A549 (cell line): Measurements from ENCODE around the gene CALML5. TPM values are rescaled to one million over a fixed set of nuclear protein-coding genes. Genes with fewer than 3 reads are reported as not detected.

Source experiments
- ATAC-seq, 2 experiments: fragments of 200-7000 bp in 1 of 2; fragments of >200 bp in 1 of 2; cut with Nextera tagmentation in 1 of 2; cut with Tn5 transposase in 1 of 2; 3 replicates each; pipeline versions ENCODE4 v1.8.0 to v1.9.1; 2018 to 2020; ENCODE audit warnings: mild to moderate bottlenecking in 1 of 2, moderate library complexity in 1 of 2
- CTCF ChIA-PET: fragments of 300-600 bp; sonication (Branson Sonifier 250); formaldehyde crosslinking; extraction: SDS; loops from one replicate; lab custom pipeline; 2021; ENCODE audit warnings: antibody characterized with exemption, inconsistent platforms; lab: Yijun Ruan, JAX
- POLR2A ChIA-PET: fragments of 350-600 bp; formaldehyde crosslinking; extraction: SDS; loops from one replicate; lab custom pipeline; 2021; ENCODE audit warnings: antibody characterized with exemption, inconsistent platforms; lab: Yijun Ruan, JAX
- DNase-seq, 2 experiments: peaks; one replicate each; pipeline versions ENCODE4 v3.0.0 to v3.0.0-alpha.2; 2011 to 2016; ENCODE audit warnings: low read depth in 1 of 2, low spot score in 1 of 2
- FAIRE-seq: peaks from 2 replicates; lab custom pipeline; 2011; peaks lifted over from hg19 to GRCh38; lab: Jason Lieb, UNC
- H3K27ac ChIP-seq, 2 experiments: fragments of >200 bp; sonication (Bioruptor Twin); formaldehyde crosslinking; 3 replicates each; pipeline ENCODE4 v1.5.1; 2016 to 2017
- H3K4me1 ChIP-seq: fragments of >200 bp; sonication (Bioruptor Twin); formaldehyde crosslinking; 3 replicates; pipeline ENCODE4 v1.6.1; 2016
- H3K4me2 ChIP-seq: fragments of >200 bp; sonication (Bioruptor Twin); formaldehyde crosslinking; 3 replicates; pipeline ENCODE4 v1.6.1; 2016
- H3K4me3 ChIP-seq: fragments of >200 bp; sonication (Bioruptor Twin); formaldehyde crosslinking; 3 replicates; pipeline ENCODE4 v1.5.1; 2016
- H3K9me3 ChIP-seq: fragments of >200 bp; sonication (Bioruptor Twin); formaldehyde crosslinking; 3 replicates; pipeline ENCODE4 v1.6.1; 2016
- CBX2 ChIP-seq: fragments of 200-600 bp; sonication (generic); IDR thresholded peaks from 2 replicates; pipeline ENCODE4 v1.6.1; 2016; ENCODE audit warnings: low read depth, mild to moderate bottlenecking, borderline replicate concordance
- CBX8 ChIP-seq: fragments of 200-600 bp; sonication (generic); IDR thresholded peaks from 2 replicates; pipeline ENCODE4 v1.6.1; 2016
- CEBPB ChIP-seq, 2 experiments: fragments of >200 bp in 1 of 2; sonication (Bioruptor Twin) in 1 of 2; formaldehyde crosslinking in 1 of 2; IDR thresholded peaks; 2 replicates each; pipeline ENCODE4 v1.6.1; 2012 to 2016
- EHF ChIP-seq: fragments of 250-450 bp; sonication (Bioruptor Pico); IDR thresholded peaks from 2 replicates; pipeline ENCODE4 v1.5.0; 2020; ENCODE audit warnings: mild to moderate bottlenecking
- EHMT2 ChIP-seq: fragments of 200-600 bp; sonication (generic); IDR thresholded peaks from 2 replicates; pipeline ENCODE4 v1.6.1; 2016; ENCODE audit warnings: antibody characterized with exemption, low read depth, mild to moderate bottlenecking, moderate library complexity
- FOSL2 ChIP-seq, 2 experiments: fragments of 450-650 bp in 1 of 2; fragments of >200 bp in 1 of 2; sonication (Bioruptor Twin) in 1 of 2; formaldehyde crosslinking; IDR thresholded peaks; 2 replicates each; pipeline versions ENCODE4 v1.5.0 to v1.6.1; 2016 to 2020; ENCODE audit warnings: mild to moderate bottlenecking in 1 of 2, moderate library complexity in 1 of 2
- HOXB13 ChIP-seq: fragments of 250-450 bp; sonication (Bioruptor Pico); IDR thresholded peaks from 2 replicates; pipeline ENCODE4 v1.5.0; 2020; ENCODE audit warnings: low read depth, mild to moderate bottlenecking, moderate library complexity
- MAFK ChIP-seq: fragments of 450-650 bp; IDR thresholded peaks from 2 replicates; pipeline ENCODE4 v1.6.1; 2014; ENCODE audit not compliant: partially characterized antibody
- MAZ ChIP-seq: fragments of 150-350 bp; IDR thresholded peaks from 2 replicates; pipeline ENCODE4 v1.6.1; 2014; ENCODE audit warnings: antibody characterized with exemption, low read depth, low read length, borderline replicate concordance
- RAD21 ChIP-seq, 2 experiments: fragments of >200 bp in 1 of 2; sonication (Bioruptor Twin) in 1 of 2; formaldehyde crosslinking in 1 of 2; IDR thresholded peaks in 1 of 2; conservative IDR thresholded peaks in 1 of 2; 2 replicates in 1 of 2; 3 replicates in 1 of 2; pipeline ENCODE4 v1.6.1; 2012 to 2018; ENCODE audit warnings: inconsistent platforms in 1 of 2
- RARB ChIP-seq: fragments of 250-450 bp; sonication (Bioruptor Pico); IDR thresholded peaks from 2 replicates; pipeline ENCODE4 v1.8.0; 2021; ENCODE audit warnings: mild to moderate bottlenecking, moderate library complexity
- RNF2 ChIP-seq: fragments of 200-600 bp; sonication (generic); IDR thresholded peaks from 2 replicates; pipeline ENCODE4 v1.6.1; 2016; ENCODE audit warnings: low read depth, mild to moderate bottlenecking, antibody characterized with exemption, moderate library complexity, borderline replicate concordance
- SMC3 ChIP-seq: fragments of >200 bp; sonication (Bioruptor Twin); formaldehyde crosslinking; IDR thresholded peaks from 3 replicates; pipeline ENCODE4 v1.6.1; 2018; ENCODE audit warnings: inconsistent platforms
- SREBF2 ChIP-seq: fragments of 450-650 bp; IDR thresholded peaks from 2 replicates; pipeline ENCODE4 v1.6.1; 2014; ENCODE audit warnings: mild to moderate bottlenecking, moderate library complexity
- TP53 ChIP-seq: fragments of 250-450 bp; sonication (Bioruptor Pico); IDR thresholded peaks from 2 replicates; pipeline ENCODE4 v1.5.0; 2021; ENCODE audit warnings: mild to moderate bottlenecking, moderate library complexity
- ZSCAN20 ChIP-seq: fragments of 250-450 bp; sonication (Bioruptor Pico); IDR thresholded peaks from 2 replicates; pipeline ENCODE4 v1.8.0; 2022; ENCODE audit warnings: mild to moderate bottlenecking, moderate library complexity
- WGBS: methylation state at CpG from one replicate; pipeline ENCODE4 v1.1.6; 2017; ENCODE audit errors: missing lambda C conversion rate; 5-methylcytosine and 5-hydroxymethylcytosine counted together
- polyA minus RNA-seq: library from RNA; depleted of rRNA, polyadenylated mRNA; stranded (reverse); fragments of >200 nt; gene quantifications from 2 replicates; pipeline ENCODE4 v1.2.3, GENCODE V29; 2011; rRNA and poly(A)+ RNA removed
- polyA plus RNA-seq, 4 experiments: library from polyadenylated mRNA; depleted of rRNA in 3 of 4; stranded (reverse); fragments of >200 nt; fragmentation: RNase III in 1 of 4; extraction: RNeasy Plus Mini Kit Qiagen cat#74134 plus additional on column Dnase treatment in 1 of 4; gene quantifications; 2 replicates in 3 of 4; 3 replicates in 1 of 4; pipeline ENCODE4 v1.2.3, GENCODE V29; 2011 to 2017
- TF ChIP-seq, protein P1 (sequence below): IDR thresholded peaks from 2 replicates; pipeline ENCODE4 v1.6.1; 2012
- TF ChIP-seq, protein P2 (sequence below): fragments of 250-450 bp; sonication (Bioruptor Pico); IDR thresholded peaks from 2 replicates; pipeline ENCODE4 v1.5.0; 2021; ENCODE audit warnings: mild to moderate bottlenecking, moderate library complexity, borderline replicate concordance

The CALML5 gene, protein sequence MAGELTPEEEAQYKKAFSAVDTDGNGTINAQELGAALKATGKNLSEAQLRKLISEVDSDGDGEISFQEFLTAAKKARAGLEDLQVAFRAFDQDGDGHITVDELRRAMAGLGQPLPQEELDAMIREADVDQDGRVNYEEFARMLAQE
- polyA plus RNA-seq (2011; rRNA removed) (not detected in 2 replicates), polyA plus RNA-seq (2017; fragmentation: RNase III; extraction: RNeasy Plus Mini Kit Qiagen cat#74134 plus additional on column Dnase treatment) (not detected in 3 replicates), polyA minus RNA-seq (not detected in 2 replicates)
- polyA plus RNA-seq (2012; cell fraction: cytosol; rRNA removed), result not detected in 2 replicates
- polyA plus RNA-seq (2012; cell fraction: nucleus; rRNA removed), result not detected in 2 replicates

DNA sequence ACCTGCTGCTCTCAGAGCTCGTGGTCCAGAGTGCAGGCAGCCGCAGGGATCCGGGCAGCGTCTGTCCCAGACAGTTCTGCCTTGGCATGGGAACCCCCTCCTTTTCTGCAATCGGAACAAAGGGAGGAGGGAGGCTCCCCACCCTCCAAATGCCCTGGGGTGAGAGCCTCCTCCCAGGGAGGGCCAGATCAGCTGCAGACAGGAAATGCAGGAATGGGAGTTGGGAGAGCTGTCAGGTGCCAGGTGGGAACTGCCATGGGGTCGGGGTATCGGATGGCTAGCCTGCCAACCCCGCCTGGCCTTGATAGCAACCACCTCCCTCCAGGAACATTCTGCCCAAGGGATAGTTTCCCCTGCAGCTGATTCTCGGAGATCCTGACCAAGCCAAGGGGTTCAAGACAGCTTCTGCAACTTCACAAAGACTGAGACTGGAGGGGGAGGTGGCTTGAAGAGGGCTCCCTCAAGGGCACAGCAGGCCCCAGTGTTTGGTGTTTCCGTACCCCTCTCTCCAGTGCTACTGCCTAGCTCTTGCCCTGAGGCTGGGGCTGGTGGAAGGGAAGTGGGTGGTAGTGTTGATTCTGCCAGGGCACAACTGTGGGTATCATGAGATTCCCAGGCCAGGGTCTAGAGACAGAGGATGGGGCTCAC lies at the start of gene CALML5:
TSS of gene CALML5 (minus strand) at position 78 of the 648 bp plus-strand sequence. CDS start 132 bp downstream, outside the sequence.
- Histone ChIP-seq H3K4me3 (no peak within 1 kb of the TSS), H3K27ac (no peak within 1 kb of the TSS), H3K4me2 (no peak within 1 kb of the TSS), H3K9me3 (no peaks in the 10 kb centered on the region), H3K4me1 (no peaks in the 10 kb centered on the region)
- ATAC-seq (no peak), DNase-seq (no peak), FAIRE-seq (no peak)
- TF ChIP-seq MAZ (no peak), EHF (no peak), SREBF2 (no peak), CBX2 (no peak), CBX8 (no peak), RARB (CRISPR knock-in tag) (no peak)
- ChIA-PET CTCF (interaction anchor here (0.9 to 4.8 kb wide), 6 partner anchors 11 to 123 kb away, joined by 3 to 23 read pairs (median 4); no protein-coding TSS in a partner anchor), POLR2A (interaction anchor here (1.4 kb wide), 1 partner anchor 53 kb away, joined by 3 read pairs; no protein-coding TSS in a partner anchor)
- WGBS, result 85% methylated on average over 10 of the region's 10 CpGs

DNA sequence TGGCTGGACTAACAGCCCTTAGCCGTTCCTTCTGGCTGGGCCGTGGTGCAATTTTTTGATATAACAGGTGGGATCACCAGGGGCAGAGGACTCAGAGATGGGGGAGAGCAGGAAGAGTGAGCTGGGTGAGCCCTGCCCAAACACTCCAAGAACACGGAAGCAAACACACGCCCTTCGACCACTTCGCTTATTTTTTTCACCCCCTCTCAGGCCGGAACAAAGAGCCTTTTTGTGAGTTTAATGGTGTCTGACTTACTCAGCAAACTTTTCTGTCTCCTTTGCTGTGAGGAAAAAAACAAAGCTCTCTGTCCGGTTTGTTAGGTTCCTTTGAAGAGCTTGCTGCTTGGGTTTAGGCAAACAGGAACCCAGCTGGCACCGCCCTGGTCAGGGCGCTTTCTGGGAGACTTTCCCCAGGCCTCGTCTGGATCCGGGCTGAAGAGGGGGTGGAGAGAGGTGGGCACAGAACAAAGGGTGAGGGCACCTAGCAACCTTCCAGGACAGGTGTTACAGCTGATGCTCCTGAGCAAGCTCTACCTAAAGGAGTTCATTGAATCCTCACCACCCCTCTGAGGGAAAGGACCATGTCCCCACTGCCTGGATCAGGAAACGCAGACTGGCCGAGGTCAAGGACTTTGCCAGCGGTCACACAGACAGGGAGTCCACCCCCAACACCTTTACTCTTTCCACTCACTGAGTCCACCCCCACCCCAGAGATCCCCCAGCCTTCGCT lies 48.7 kb upstream of the CALML5 start:
- H3K4me1 ChIP-seq, result peaks cover 68% of the 10 kb centered on the region
- no peak for TF ChIP-seq CBX8
- TF ChIP-seq, protein P1, sequence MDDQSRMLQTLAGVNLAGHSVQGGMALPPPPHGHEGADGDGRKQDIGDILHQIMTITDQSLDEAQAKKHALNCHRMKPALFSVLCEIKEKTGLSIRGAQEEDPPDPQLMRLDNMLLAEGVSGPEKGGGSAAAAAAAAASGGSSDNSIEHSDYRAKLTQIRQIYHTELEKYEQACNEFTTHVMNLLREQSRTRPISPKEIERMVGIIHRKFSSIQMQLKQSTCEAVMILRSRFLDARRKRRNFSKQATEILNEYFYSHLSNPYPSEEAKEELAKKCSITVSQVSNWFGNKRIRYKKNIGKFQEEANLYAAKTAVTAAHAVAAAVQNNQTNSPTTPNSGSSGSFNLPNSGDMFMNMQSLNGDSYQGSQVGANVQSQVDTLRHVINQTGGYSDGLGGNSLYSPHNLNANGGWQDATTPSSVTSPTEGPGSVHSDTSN, result 0 out of 2 replicates have a peak, but pooled peaks have one; percentile 31
- no peak for TF ChIP-seq ZSCAN20 (CRISPR knock-in tag)
- TF ChIP-seq CEBPB (IDR thresholded peaks at IDR 0.05), result no peak
- TF ChIP-seq MAFK, result peak; percentile 45
- no peak for TF ChIP-seq SMC3
- no peak for TF ChIP-seq HOXB13 (CRISPR knock-in tag)
- TF ChIP-seq FOSL2 (IDR thresholded peaks at IDR 0.05), result no peak
- TF ChIP-seq FOSL2 (CRISPR knock-in tag; IDR thresholded peaks at IDR 0.05), result peak; percentile 7; the same call in 1 of the 2 replicates
- 0 out of 2 replicates have a peak, but pooled peaks have one; percentile 11 for TF ChIP-seq EHF
- TF ChIP-seq CBX2, result no peak
- TF ChIP-seq, protein P2, sequence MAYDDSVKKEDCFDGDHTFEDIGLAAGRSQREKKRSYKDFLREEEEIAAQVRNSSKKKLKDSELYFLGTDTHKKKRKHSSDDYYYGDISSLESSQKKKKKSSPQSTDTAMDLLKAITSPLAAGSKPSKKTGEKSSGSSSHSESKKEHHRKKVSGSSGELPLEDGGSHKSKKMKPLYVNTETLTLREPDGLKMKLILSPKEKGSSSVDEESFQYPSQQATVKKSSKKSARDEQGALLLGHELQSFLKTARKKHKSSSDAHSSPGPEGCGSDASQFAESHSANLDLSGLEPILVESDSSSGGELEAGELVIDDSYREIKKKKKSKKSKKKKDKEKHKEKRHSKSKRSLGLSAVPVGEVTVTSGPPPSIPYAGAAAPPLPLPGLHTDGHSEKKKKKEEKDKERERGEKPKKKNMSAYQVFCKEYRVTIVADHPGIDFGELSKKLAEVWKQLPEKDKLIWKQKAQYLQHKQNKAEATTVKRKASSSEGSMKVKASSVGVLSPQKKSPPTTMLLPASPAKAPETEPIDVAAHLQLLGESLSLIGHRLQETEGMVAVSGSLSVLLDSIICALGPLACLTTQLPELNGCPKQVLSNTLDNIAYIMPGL (CRISPR knock-in tag), result no peak
- no peak for TF ChIP-seq SREBF2
- peak overlapping the region; percentile 87 for H3K4me2 ChIP-seq
- peaks cover 11% of the 10 kb centered on the region; the same call in 2 of the 3 replicates for H3K9me3 ChIP-seq
- H3K27ac ChIP-seq, result peak overlapping the region; percentile 92 to 96
- DNase-seq (peak; percentile 49 to 75), ATAC-seq (peak; percentile 7 to 43; a peak in 4 of 6 replicates), FAIRE-seq (peak; percentile 90)
- ChIA-PET POLR2A (interaction anchor here (1.0 to 4.3 kb wide), 5 partner anchors 29 to 102 kb away, joined by 3 to 43 read pairs (median 4); no protein-coding TSS in a partner anchor), CTCF (interaction anchor here (0.6 to 6.4 kb wide), 12 partner anchors 11 to 732 kb away, joined by 3 to 77 read pairs (median 4); no protein-coding TSS in a partner anchor)
- WGBS, result 3% methylated on average over 15 of the region's 16 CpGs
- H3K4me3 ChIP-seq, result peak overlapping the region; percentile 20; the same call in 2 of the 3 replicates

DNA sequence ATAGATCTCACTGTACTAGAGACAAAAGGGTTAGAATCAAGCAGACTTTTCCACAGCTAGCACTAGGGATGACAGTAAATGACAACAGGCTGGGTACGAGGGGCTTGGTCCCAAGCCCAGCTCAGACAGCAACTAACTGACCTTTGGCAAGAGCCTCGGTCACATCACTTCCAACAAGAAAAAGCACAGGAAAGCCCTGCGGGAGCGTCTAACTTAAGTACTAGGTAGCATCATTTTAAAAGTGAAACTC lies 48.2 kb upstream of the CALML5 start:
- H3K4me3 ChIP-seq, result peak overlapping the region; percentile 20; the same call in 2 of the 3 replicates
- ATAC-seq, result no peak
- POLR2A ChIA-PET, result interaction anchor here (1.4 to 4.3 kb wide), 3 partner anchors 62 to 101 kb away, joined by 3 to 43 read pairs (median 13); no protein-coding TSS in a partner anchor

More for the DNA sequence above, 48.2 kb upstream of the CALML5 start:
- H3K4me2 ChIP-seq, result peak overlapping the region; percentile 87
- peak overlapping the region; percentile 92 to 96 for H3K27ac ChIP-seq
- TF ChIP-seq RARB (CRISPR knock-in tag), result no peak
- no peak for TF ChIP-seq ZSCAN20 (CRISPR knock-in tag)
- TF ChIP-seq, protein P1, result no peak
- no peak for TF ChIP-seq HOXB13 (CRISPR knock-in tag)
- TF ChIP-seq RNF2, result no peak
- TF ChIP-seq RAD21 (conservative IDR thresholded peaks at IDR 0.05 in 1 of 2, IDR thresholded peaks at IDR 0.05 in 1 of 2), result no peak
- TF ChIP-seq CEBPB (IDR thresholded peaks at IDR 0.05), result no peak
- no peak for TF ChIP-seq EHMT2
- no peak for TF ChIP-seq TP53
- peaks cover 16% of the 10 kb centered on the region for H3K9me3 ChIP-seq
- FAIRE-seq (no peak), DNase-seq (no peak)
- CTCF ChIA-PET, result interaction anchor here (0.9 to 6.4 kb wide), 7 partner anchors 48 to 731 kb away, joined by 3 to 77 read pairs (median 5); no protein-coding TSS in a partner anchor
- 12% methylated on average over 4 of the region's 4 CpGs for WGBS
- H3K4me1 ChIP-seq, result peaks cover 68% of the 10 kb centered on the region
